HG02970 (cell line): ENCODE results near the gene ELL3.
"Not testable (repeated sequence)": the region's sequence is repeated elsewhere in the genome, so short reads cannot be mapped to it uniquely, and the experiment has no call there.

Source experiments
- ATAC-seq: cut with Tn5 transposase; IDR thresholded peaks from one replicate; pipeline ENCODE4 v1.9.1; 2021; ENCODE audit warnings: mild to moderate bottlenecking, moderate library complexity, moderate number of reproducible peaks; ENCODE audit not compliant: unreplicated experiment, low FRiP score

ELL3 gene

GRCh38 chr15:43776718-43777266 is at the start of gene ELL3:
Gene ELL3, minus strand, starts transcription at chr15:43776966. Its CDS starts 65 bp downstream, at chr15:43776901.
- peak; percentile 39 for ATAC-seq

- ATAC-seq = no peak
Observed at GRCh38 chr15:43826029-43826507, 49.3 kb upstream of the ELL3 start.

GRCh38 chr15:43825305-43825704 is 48.5 kb upstream of the ELL3 start:
- not testable (repeated sequence) for ATAC-seq

- peak; percentile 77 for ATAC-seq
Observed at GRCh38 chr15:43824302-43825246, 47.8 kb upstream of the ELL3 start, which contains the start of gene MFAP1. Gene MFAP1, minus strand, starts transcription at chr15:43824690. Its CDS starts 121 bp downstream, at chr15:43824569.

GRCh38 chr15:43821505-43821904 is 44.7 kb upstream of the ELL3 start:
- no peak for ATAC-seq

GRCh38 chr15:43815064-43815463 is 38.3 kb upstream of the ELL3 start:
- not testable (repeated sequence) for ATAC-seq

- ATAC-seq = no peak
Observed at GRCh38 chr15:43808960-43809678, 32.4 kb upstream of the ELL3 start.

GRCh38 chr15:43808435-43808950 is 31.7 kb upstream of the ELL3 start:
- ATAC-seq = no peak

GRCh38 chr15:43802676-43803075 is 25.9 kb upstream of the ELL3 start:
- ATAC-seq = not testable (repeated sequence)

- peak; percentile 77 for ATAC-seq
Observed at GRCh38 chr15:43800286-43801141, 23.7 kb upstream of the ELL3 start, which contains the start of gene HYPK. Gene HYPK, plus strand, starts transcription at chr15:43800599. Its CDS starts 24 bp downstream, at chr15:43800623.

GRCh38 chr15:43799945-43800285 is 23.1 kb upstream of the ELL3 start, which contains the start of gene SERINC4:
Gene SERINC4, minus strand, starts transcription at chr15:43800220. Its CDS starts 234 bp downstream, at chr15:43799986.
- no peak for ATAC-seq

GRCh38 chr15:43799209-43799944 is 22.6 kb upstream of the ELL3 start:
- no peak for ATAC-seq

GRCh38 chr15:43796566-43796965 is 19.8 kb upstream of the ELL3 start:
- ATAC-seq = no peak

- ATAC-seq = no peak
Observed at GRCh38 chr15:43795997-43796396, 19.2 kb upstream of the ELL3 start.

GRCh38 chr15:43795197-43795596 is 18.4 kb upstream of the ELL3 start:
- ATAC-seq = no peak

- no peak for ATAC-seq
Observed at GRCh38 chr15:43794269-43795037, 17.7 kb upstream of the ELL3 start.

GRCh38 chr15:43793647-43794046 is 16.9 kb upstream of the ELL3 start:
- no peak for ATAC-seq
